ENCODE data around the gene CCDC90B.
A peak's percentile ranks its signal among the peaks of the same experiment; 100 is the strongest.

CCDC90B gene

DNA sequence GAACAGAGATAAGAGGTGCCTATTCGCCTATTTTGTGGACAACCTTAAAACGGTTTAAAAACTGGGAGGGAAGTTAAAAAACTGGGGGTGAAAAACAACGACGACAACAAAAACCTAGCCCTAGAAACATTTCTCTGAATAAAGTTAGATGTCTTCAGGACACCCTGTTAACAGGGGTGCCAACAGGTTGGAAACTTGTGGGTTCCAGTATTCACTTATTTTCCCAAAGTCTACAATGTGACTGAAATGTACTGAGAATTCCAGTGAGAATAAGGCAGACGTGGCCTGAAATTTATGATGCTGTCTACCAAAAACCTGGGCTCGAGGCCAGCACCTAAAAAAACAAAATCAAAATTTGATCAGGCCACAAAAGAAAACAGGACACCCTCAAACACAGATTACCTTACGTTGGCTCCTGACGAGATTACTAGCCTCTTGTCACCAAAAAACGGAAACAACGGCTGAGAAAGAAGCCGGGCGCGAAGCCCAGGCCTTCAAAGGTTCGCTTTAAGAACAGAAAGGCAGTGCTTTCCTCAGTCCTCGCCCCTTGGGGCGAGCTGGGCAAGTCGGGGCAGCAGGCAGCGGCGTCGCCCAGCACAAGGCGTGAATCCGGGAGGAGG lies 906 bp downstream of the CCDC90B start:
- no peak for DNase-seq (ENCODE audit: low read depth)
- TF ChIP-seq, protein P1, sequence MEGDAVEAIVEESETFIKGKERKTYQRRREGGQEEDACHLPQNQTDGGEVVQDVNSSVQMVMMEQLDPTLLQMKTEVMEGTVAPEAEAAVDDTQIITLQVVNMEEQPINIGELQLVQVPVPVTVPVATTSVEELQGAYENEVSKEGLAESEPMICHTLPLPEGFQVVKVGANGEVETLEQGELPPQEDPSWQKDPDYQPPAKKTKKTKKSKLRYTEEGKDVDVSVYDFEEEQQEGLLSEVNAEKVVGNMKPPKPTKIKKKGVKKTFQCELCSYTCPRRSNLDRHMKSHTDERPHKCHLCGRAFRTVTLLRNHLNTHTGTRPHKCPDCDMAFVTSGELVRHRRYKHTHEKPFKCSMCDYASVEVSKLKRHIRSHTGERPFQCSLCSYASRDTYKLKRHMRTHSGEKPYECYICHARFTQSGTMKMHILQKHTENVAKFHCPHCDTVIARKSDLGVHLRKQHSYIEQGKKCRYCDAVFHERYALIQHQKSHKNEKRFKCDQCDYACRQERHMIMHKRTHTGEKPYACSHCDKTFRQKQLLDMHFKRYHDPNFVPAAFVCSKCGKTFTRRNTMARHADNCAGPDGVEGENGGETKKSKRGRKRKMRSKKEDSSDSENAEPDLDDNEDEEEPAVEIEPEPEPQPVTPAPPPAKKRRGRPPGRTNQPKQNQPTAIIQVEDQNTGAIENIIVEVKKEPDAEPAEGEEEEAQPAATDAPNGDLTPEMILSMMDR (conservative IDR thresholded peaks at IDR 0.05; ENCODE audit: low read length) = no peak

DNA sequence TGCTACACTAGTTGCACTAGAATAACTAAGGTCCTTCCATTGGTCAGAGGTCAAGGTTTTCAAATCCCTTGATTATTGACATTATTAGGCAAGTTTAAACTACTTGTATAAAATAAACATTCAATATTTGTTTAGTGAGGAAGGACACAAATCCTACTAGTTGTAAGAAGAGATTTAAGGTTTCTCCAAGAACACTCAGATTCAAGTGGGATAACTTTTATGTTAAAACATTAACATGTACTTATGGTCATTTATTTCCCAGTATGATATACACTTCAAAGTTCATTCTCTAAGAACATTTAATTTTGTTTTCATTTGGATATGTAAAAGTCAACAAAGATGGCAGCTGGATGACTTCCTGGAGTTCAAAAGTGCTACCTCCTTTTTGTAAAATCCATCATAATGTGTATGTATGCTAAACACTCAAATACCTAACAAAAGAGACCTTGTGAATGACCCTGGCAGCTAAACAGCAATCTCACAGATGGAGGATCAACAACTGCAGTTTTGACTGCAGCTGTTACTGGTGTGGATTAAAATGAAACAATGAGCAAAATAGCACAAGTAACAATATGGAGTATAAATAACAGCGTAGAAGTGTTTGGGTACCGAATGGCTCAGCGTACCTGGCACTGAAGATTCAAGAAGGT lies 1.5 kb downstream of the CCDC90B start:
- peak overlapping the region; percentile 97 for H3K4me3 ChIP-seq (ENCODE audit: low read length)
- no peak for DNase-seq (ENCODE audit: low read depth)
- TF ChIP-seq, protein P1 (conservative IDR thresholded peaks at IDR 0.05; ENCODE audit: low read length) = no peak

More for the DNA sequence above, 906 bp downstream of the CCDC90B start:
- peak overlapping the region; percentile 97 for H3K4me3 ChIP-seq (ENCODE audit: low read length)

DNA sequence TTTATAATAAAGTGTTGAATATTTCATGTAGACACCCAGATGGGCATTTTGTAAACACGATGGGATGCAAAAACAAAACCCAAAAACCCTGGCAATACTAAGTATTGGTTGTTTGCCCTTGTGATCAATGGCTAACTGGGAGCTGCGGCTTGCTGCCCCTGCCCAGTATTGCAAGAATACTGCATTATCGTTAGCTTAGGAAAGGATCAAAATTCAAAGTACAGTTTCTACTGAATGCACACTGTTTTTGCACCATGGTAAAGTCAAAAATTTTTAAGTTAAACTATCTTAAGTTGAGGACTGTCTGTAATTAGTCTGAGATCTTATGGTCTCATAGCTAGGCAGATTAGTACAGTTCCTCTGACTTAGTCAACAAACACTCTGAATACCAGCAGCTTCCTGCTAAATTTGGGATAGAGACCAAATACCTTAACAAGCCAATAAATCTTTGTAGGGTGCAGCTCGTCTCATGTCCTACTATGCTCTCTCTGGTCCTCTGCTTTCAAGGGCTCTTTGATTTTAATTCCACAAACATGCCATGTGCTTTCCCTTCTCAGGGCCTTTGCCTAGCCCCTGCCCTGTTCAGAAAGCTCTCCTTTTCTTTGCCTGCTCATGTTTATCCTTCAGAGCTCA lies 4.0 kb downstream of the CCDC90B start:
- DNase-seq (ENCODE audit: low read depth) = peak; percentile 45
- TF ChIP-seq, protein P1 (conservative IDR thresholded peaks at IDR 0.05; ENCODE audit: low read length) = no peak

DNA sequence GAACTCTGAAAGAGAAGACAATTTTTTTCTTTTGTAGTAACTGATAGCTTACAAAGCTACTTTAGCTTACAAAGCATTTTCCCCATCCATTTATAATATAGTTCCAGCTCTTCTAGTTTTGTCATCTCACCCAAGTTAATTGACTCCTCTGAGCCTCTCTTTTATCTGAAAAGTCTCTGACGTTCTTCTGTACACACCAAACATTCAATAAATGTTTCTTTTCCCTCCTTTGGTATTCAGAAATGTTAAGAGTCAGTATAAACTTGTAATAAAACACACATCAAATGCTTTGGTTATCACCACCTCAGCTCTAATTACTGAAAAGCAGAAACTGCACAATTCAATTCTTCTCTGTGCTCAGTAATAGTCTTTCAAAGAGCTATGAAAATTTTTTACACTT lies 5.9 kb downstream of the CCDC90B start:
- peak; percentile 51 for DNase-seq (ENCODE audit: low read depth)
- no peak overlapping the region for H3K4me3 ChIP-seq (ENCODE audit: low read length)
- TF ChIP-seq, protein P1 (conservative IDR thresholded peaks at IDR 0.05; ENCODE audit: low read length) = no peak

More for the DNA sequence above, 4.0 kb downstream of the CCDC90B start:
- H3K4me3 ChIP-seq (ENCODE audit: low read length) = no peak overlapping the region

DNA sequence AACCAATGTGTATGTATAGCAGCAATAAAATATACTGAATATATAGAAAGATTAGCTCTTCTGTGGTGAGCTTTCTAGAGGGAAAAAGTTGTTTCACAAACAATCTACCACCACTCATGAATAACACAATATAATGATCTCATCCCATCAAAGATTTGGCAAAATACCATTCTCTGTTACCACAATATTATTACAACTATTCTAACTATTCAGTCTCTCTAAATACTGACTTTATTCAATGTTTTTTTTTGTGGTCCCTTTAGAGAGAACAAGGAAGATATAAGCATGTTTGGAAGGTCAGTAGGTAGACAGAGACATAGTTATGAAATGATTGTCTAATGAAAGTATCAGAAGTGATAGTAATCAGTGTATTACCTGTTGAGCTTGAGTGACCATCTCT lies 7.8 kb downstream of the CCDC90B start:
- no peak overlapping the region for H3K4me3 ChIP-seq (ENCODE audit: low read length)
- TF ChIP-seq, protein P1 (conservative IDR thresholded peaks at IDR 0.05; ENCODE audit: low read length) = no peak
- peak; percentile 69 for DNase-seq (ENCODE audit: low read depth)

DNA sequence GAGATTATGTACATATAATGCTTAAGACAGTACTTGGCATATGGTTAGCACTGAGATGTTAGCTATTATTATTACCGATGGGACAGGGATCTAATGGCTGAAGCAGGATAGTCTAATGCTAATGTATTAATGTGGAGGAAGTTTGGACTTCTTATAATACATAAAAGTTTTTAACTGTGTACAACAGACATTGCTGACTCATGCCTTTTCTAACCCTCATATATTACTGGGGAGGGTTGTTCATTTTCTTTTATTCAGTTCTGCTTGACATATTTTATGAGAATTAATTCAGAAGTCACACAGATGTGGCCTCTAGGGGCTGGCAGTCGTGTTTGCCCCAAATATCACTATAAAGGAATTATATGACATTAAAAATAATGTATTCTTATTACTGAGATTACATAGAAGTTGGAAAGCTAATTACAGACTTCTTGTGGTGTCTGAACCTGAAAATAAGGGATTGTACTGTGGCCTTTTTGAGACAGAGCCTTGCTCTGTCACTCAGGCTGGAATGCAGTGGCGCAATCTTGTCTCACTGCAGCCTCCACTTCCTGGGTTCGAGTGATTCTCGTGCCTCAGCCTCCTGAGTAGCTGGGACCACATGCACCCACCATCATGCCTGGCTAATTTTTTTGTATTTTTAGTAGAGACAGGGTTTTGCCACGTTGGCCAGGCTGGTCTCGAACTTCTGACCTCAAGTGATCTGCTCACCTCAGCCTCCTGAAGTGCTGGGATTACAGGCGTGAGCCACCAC lies 10.1 kb downstream of the CCDC90B start:
- TF ChIP-seq, protein P1 (conservative IDR thresholded peaks at IDR 0.05; ENCODE audit: low read length) = no peak
- no peak for DNase-seq (ENCODE audit: low read depth)
- H3K4me3 ChIP-seq (ENCODE audit: low read length) = no peak overlapping the region

Measured in AG10803 (cell line).